Effector memory CD8-positive, alpha-beta T cell (primary cell): Measurements from ENCODE around the gene EXOSC5.
"Not testable (repeated sequence)": the region's sequence is repeated elsewhere in the genome, so short reads cannot be mapped to it uniquely, and the experiment has no call there.

Experiments used
- ATAC-seq: fragments of 150-1000 bp; cut with Tn5 transposase; replicated peaks from 2 replicates; pipeline ENCODE4 v1.10.0; 2021; ENCODE audit warnings: mild to moderate bottlenecking, moderate library complexity
- DNase-seq, 3 experiments: peaks; one replicate each; pipeline ENCODE4 v3.0.0; 2021
- H3K27ac Mint-ChIP-seq, 2 donors: one replicate each; pipeline ENCODE4 v1.8.0; 2022; ENCODE audit warnings: mild to moderate bottlenecking in 2 of 2, mixed read lengths in 2 of 2, moderate library complexity in 2 of 2
- H3K27me3 Mint-ChIP-seq, 2 donors: one replicate each; pipeline ENCODE4 v1.8.0; 2022; ENCODE audit warnings: mixed read lengths in 2 of 2
- H3K36me3 Mint-ChIP-seq: one replicate; pipeline ENCODE4 v1.8.0; 2022; ENCODE audit warnings: mild to moderate bottlenecking, moderate library complexity, mixed read lengths; ENCODE audit not compliant: insufficient read depth
- H3K4me1 Mint-ChIP-seq, 2 donors: one replicate each; pipeline ENCODE4 v1.8.0; 2022; ENCODE audit warnings: low read depth in 2 of 2, mixed read lengths in 2 of 2
- H3K4me3 Mint-ChIP-seq, 2 donors: one replicate each; pipeline ENCODE4 v1.8.0; 2022; ENCODE audit warnings: mild to moderate bottlenecking in 2 of 2, mixed read lengths in 2 of 2, moderate library complexity in 2 of 2
- H3K9me3 Mint-ChIP-seq, 2 donors: one replicate each; pipeline ENCODE4 v1.8.0; 2022; ENCODE audit warnings: mixed read lengths in 2 of 2
- total RNA-seq, 9 experiments: gene quantifications; one replicate each; lab custom pipeline; 2026; lab: John Stamatoyannopoulos, UW

EXOSC5 gene
- 5.4 to 42.9 (median 13.6) reads per million in 9 experiments for total RNA-seq

- peaks cover 25% of the 10 kb centered on the region for H3K36me3 Mint-ChIP-seq
- peaks cover 40 to 45% of the 10 kb centered on the region in 2 donors for H3K4me1 Mint-ChIP-seq
- DNase-seq (peak; percentile 97 to 99 (median 98)), ATAC-seq (peak; percentile 98)
- H3K9me3 Mint-ChIP-seq = no peaks in the 10 kb centered on the region
- peak within 1 kb of the TSS; percentile 98 to 100 for H3K4me3 Mint-ChIP-seq
- H3K27me3 Mint-ChIP-seq = no peaks in the 10 kb centered on the region
- H3K27ac Mint-ChIP-seq = peak within 1 kb of the TSS; percentile 100
These were observed at the start of gene EXOSC5, which contains the start of gene BCKDHA for GRCh38 chr19:41397086-41398049. EXOSC5 (minus strand) TSS chr19:41397359; CDS start chr19:41397328, 31 bp downstream. BCKDHA (plus strand) TSS chr19:41397818; CDS start chr19:41397828, 10 bp downstream.

- peaks cover 34 to 57% of the 10 kb centered on the region in 2 donors for H3K27me3 Mint-ChIP-seq
- no peak for DNase-seq
- no peaks in the 10 kb centered on the region for H3K9me3 Mint-ChIP-seq
- no peak for ATAC-seq
- no peak overlapping the region for H3K4me3 Mint-ChIP-seq
- H3K4me1 Mint-ChIP-seq = peaks cover 9 to 10% of the 10 kb centered on the region in 2 donors
- no peak overlapping the region for H3K27ac Mint-ChIP-seq
- H3K36me3 Mint-ChIP-seq = peaks cover 3% of the 10 kb centered on the region
These were observed 48.4 kb upstream of the EXOSC5 start for GRCh38 chr19:41445575-41445974.

GRCh38 chr19:41443813-41444455 is 46.8 kb upstream of the EXOSC5 start:
- ATAC-seq (no peak), DNase-seq (no peak)
- Mint-ChIP-seq H3K9me3 (no peaks in the 10 kb centered on the region), H3K27me3 (peaks cover 22 to 44% of the 10 kb centered on the region in 2 donors), H3K36me3 (no peaks in the 10 kb centered on the region), H3K27ac (no peak overlapping the region), H3K4me3 (no peak overlapping the region), H3K4me1 (no peaks in the 10 kb centered on the region)

GRCh38 chr19:41442473-41443355 is 45.6 kb upstream of the EXOSC5 start, which contains the start of gene ERICH4:
ERICH4 (plus strand) TSS chr19:41443156; CDS start chr19:41443170, 14 bp downstream.
- H3K36me3 Mint-ChIP-seq = peaks cover 2% of the 10 kb centered on the region
- H3K4me1 Mint-ChIP-seq = peaks cover 4 to 8% of the 10 kb centered on the region in 2 donors
- ATAC-seq = no peak
- no peak for DNase-seq
- H3K27me3 Mint-ChIP-seq = peaks cover 22 to 37% of the 10 kb centered on the region in 2 donors
- H3K27ac Mint-ChIP-seq = no peak within 1 kb of the TSS
- no peak within 1 kb of the TSS for H3K4me3 Mint-ChIP-seq
- no peaks in the 10 kb centered on the region for H3K9me3 Mint-ChIP-seq

- H3K4me3 Mint-ChIP-seq = no peak overlapping the region
These were observed 44.3 kb upstream of the EXOSC5 start for GRCh38 chr19:41441321-41441945.

GRCh38 chr19:41439441-41440222 is 42.5 kb upstream of the EXOSC5 start, which contains the start of gene DMAC2:
DMAC2 (minus strand) TSS chr19:41439912; CDS start chr19:41439899, 13 bp downstream.
- no peak within 1 kb of the TSS for H3K27ac Mint-ChIP-seq
- no peak within 1 kb of the TSS for H3K4me3 Mint-ChIP-seq
- peaks cover 7 to 12% of the 10 kb centered on the region in 2 donors for H3K4me1 Mint-ChIP-seq
- peaks cover 12 to 16% of the 10 kb centered on the region in 2 donors for H3K27me3 Mint-ChIP-seq
- DNase-seq (peak; percentile 85 to 91 (median 89)), ATAC-seq (peak; percentile 99)
- H3K9me3 Mint-ChIP-seq = no peaks in the 10 kb centered on the region
- H3K36me3 Mint-ChIP-seq = peaks cover 2% of the 10 kb centered on the region

More at GRCh38 chr19:41441321-41441945, 44.3 kb upstream of the EXOSC5 start:
- H3K27ac Mint-ChIP-seq = no peak overlapping the region
- H3K4me1 Mint-ChIP-seq = peaks cover 7 to 12% of the 10 kb centered on the region in 2 donors
- DNase-seq (no peak), ATAC-seq (no peak)
- H3K27me3 Mint-ChIP-seq = peaks cover 19 to 24% of the 10 kb centered on the region in 2 donors
- peaks cover 2% of the 10 kb centered on the region for H3K36me3 Mint-ChIP-seq
- H3K9me3 Mint-ChIP-seq = no peaks in the 10 kb centered on the region

GRCh38 chr19:41437944-41438574 is 40.9 kb upstream of the EXOSC5 start:
- Mint-ChIP-seq H3K27ac (peak overlapping the region; percentile 44 to 53), H3K27me3 (peaks cover 0 to 2% of the 10 kb centered on the region in 2 donors), H3K4me1 (peaks cover 7 to 16% of the 10 kb centered on the region in 2 donors), H3K9me3 (no peaks in the 10 kb centered on the region), H3K36me3 (peaks cover 10% of the 10 kb centered on the region), H3K4me3 (peak overlapping the region; percentile 17 to 43)
- ATAC-seq (no peak), DNase-seq (no peak)

- Mint-ChIP-seq H3K27me3 (no peaks in the 10 kb centered on the region), H3K4me1 (peaks cover 8 to 16% of the 10 kb centered on the region in 2 donors), H3K4me3 (no peak overlapping the region), H3K27ac (peak overlapping the region in 1 of 2 donors; percentile 23), H3K9me3 (no peaks in the 10 kb centered on the region), H3K36me3 (peaks cover 16% of the 10 kb centered on the region)
- ATAC-seq (no peak), DNase-seq (no peak)
These were observed 39.5 kb upstream of the EXOSC5 start for GRCh38 chr19:41436674-41436951.

- Mint-ChIP-seq H3K27ac (peak overlapping the region in 1 of 2 donors; percentile 23), H3K4me3 (no peak overlapping the region), H3K27me3 (no peaks in the 10 kb centered on the region), H3K9me3 (no peaks in the 10 kb centered on the region), H3K4me1 (peaks cover 13 to 21% of the 10 kb centered on the region in 2 donors), H3K36me3 (peaks cover 16% of the 10 kb centered on the region)
- no peak for ATAC-seq
- DNase-seq = no peak
These were observed 38.9 kb upstream of the EXOSC5 start for GRCh38 chr19:41435936-41436673.

- not testable (repeated sequence) for H3K27me3 Mint-ChIP-seq, H3K9me3 Mint-ChIP-seq, DNase-seq, H3K27ac Mint-ChIP-seq, ATAC-seq, H3K4me3 Mint-ChIP-seq
- peaks cover 16% of the 10 kb centered on the region for H3K36me3 Mint-ChIP-seq
- peaks cover 15 to 24% of the 10 kb centered on the region in 2 donors for H3K4me1 Mint-ChIP-seq
These were observed 38.2 kb upstream of the EXOSC5 start for GRCh38 chr19:41435376-41435775.

GRCh38 chr19:41434450-41434849 is 37.3 kb upstream of the EXOSC5 start:
- Mint-ChIP-seq H3K27me3 (no peaks in the 10 kb centered on the region), H3K27ac (no peak overlapping the region), H3K36me3 (peaks cover 16% of the 10 kb centered on the region), H3K4me3 (no peak overlapping the region), H3K9me3 (no peaks in the 10 kb centered on the region), H3K4me1 (peaks cover 15 to 24% of the 10 kb centered on the region in 2 donors)
- DNase-seq (no peak), ATAC-seq (no peak)
